ENCODE results near the gene C1QC. TPM values are rescaled to one million over a fixed set of nuclear protein-coding genes. Genes with fewer than 3 reads are reported as not detected.
A peak's percentile ranks its signal among the peaks of the same experiment; 100 is the strongest.
"Not testable (repeated sequence)": the region's sequence is repeated elsewhere in the genome, so short reads cannot be mapped to it uniquely, and the experiment has no call there.

Gene C1QC
- total RNA-seq, 3 donors from 2014 or later: 0.38 to 0.74 (median 0.68) TPM

DNA sequence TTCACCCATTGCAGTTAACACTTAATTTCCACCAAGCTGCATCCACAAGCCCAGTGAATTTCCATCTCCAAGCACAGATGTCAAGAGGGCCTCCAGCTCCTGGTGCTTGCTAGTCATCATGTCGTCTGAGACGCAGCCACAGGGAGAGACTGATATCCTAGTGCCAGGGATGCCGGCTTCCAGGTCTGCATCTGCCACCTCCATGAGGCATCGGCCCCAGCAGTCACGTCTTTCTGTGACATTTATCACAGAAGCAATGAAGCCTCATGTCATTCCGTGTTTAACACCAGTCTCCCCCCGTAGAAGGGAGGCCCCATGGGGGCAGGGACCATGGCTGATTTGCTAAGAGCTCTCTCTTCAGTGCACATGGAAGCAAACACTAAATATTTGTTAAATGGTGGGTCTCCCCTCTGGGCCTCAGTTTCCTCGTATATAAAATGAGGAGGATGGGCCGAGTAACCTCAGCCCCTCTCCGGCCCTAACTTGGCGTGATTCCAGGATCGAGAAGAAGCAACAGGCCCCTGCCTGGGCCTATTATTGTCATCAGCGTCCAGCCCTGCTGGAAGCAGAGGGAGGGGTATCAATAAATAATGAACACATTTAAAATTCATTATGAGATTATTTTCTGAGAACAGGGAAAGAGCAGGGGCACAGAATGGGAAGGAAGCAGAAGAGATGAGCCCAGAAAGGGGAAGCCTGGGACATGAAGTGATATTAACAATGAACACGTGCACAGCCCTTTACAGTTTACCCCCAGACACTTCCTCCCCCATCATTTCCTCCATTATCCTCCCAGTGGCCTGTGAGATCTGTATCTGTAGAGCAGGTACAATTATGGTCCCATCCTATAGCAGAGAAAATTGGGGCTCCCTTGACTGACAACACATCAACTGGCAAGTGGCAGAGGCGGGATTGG lies 8.8 kb downstream of the C1QC start:
- no peak overlapping the region for H3K4me3 Mint-ChIP-seq
- no peaks in the 10 kb centered on the region for H3K9me3 Mint-ChIP-seq
- peaks cover 12% of the 10 kb centered on the region for H3K27me3 Mint-ChIP-seq (ENCODE audit: low read depth)
- H3K36me3 Mint-ChIP-seq (ENCODE audit: insufficient read depth): no peaks in the 10 kb centered on the region
- H3K4me1 Mint-ChIP-seq (ENCODE audit: low read depth): no peaks in the 10 kb centered on the region
- ATAC-seq (no peak), DNase-seq (no peak)

DNA sequence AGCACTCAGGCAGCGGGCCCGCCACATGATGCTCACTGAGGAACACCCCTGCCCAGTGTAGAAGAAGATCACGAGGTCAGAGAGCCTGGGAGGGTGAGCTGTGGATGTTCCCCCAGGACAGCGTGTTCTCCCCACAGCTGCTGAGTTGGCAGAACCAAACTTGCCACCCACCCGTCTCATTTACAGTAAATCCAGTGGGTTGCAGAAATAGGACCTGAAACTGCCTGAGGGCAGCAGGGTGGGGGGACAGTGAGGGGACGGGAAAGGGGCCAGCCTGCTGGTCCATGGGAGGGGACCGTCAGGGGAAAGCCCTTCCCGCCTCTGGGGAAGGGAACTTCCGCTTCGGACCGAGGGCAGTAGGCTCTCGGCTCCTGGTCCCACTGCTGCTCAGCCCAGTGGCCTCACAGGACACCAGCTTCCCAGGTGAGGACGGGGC lies 9.5 kb downstream of the C1QC start, which contains the start of gene C1QB:
TSS of gene C1QB (plus strand) at position 356 of the 436 bp plus-strand sequence. CDS start 6,227 bp downstream, outside the sequence.
- no peak for ATAC-seq
- Mint-ChIP-seq H3K4me1 (ENCODE audit: low read depth) (no peaks in the 10 kb centered on the region), H3K9me3 (no peaks in the 10 kb centered on the region), H3K27me3 (ENCODE audit: low read depth) (peaks cover 12% of the 10 kb centered on the region), H3K4me3 (no peak within 1 kb of the TSS), H3K36me3 (ENCODE audit: insufficient read depth) (no peaks in the 10 kb centered on the region)
- no peak for DNase-seq

DNA sequence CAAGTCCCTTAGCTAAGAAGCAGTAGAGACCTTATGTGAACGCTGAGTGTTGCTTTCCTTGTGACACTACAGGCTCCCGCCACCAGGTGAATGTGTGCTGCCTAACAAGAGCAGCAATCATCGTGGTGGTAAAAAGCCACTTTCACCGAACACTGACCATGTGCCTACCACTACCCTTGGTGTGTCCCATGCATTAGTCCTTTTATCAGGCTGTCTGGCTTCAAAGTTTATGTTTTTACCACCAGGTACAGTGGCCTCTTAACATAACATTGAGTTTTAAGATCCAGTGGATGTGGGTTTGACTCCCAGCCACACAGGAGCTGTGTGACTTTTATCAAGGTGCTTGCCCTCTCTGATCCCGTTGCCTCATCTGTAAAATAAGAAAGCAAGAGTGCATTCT lies 11.3 kb downstream of the C1QC start:
- DNase-seq (no peak), ATAC-seq (no peak)
- Mint-ChIP-seq H3K36me3 (ENCODE audit: insufficient read depth) (no peaks in the 10 kb centered on the region), H3K4me1 (ENCODE audit: low read depth) (no peaks in the 10 kb centered on the region), H3K9me3 (no peaks in the 10 kb centered on the region), H3K4me3 (no peak overlapping the region), H3K27me3 (ENCODE audit: low read depth) (peaks cover 19% of the 10 kb centered on the region)

- Mint-ChIP-seq H3K36me3 (ENCODE audit: insufficient read depth) (no peaks in the 10 kb centered on the region), H3K4me1 (ENCODE audit: low read depth) (no peaks in the 10 kb centered on the region), H3K27me3 (ENCODE audit: low read depth) (peaks cover 16% of the 10 kb centered on the region), H3K9me3 (no peaks in the 10 kb centered on the region), H3K4me3 (no peak overlapping the region)
- ATAC-seq (no peak), DNase-seq (no peak)
These were observed 15.1 kb downstream of the C1QC start for GRCh38 chr1:22658385-22659163.

GRCh38 chr1:22660716-22661241 lies 17.3 kb downstream of the C1QC start:
- DNase-seq (no peak), ATAC-seq (no peak)
- no peaks in the 10 kb centered on the region for H3K4me1 Mint-ChIP-seq (ENCODE audit: low read depth)
- no peaks in the 10 kb centered on the region for H3K36me3 Mint-ChIP-seq (ENCODE audit: insufficient read depth)
- peaks cover 12% of the 10 kb centered on the region for H3K27me3 Mint-ChIP-seq (ENCODE audit: low read depth)
- no peaks in the 10 kb centered on the region for H3K9me3 Mint-ChIP-seq
- no peak overlapping the region for H3K4me3 Mint-ChIP-seq

- H3K27me3 Mint-ChIP-seq (ENCODE audit: low read depth): peaks cover 13% of the 10 kb centered on the region
- H3K36me3 Mint-ChIP-seq (ENCODE audit: insufficient read depth): no peaks in the 10 kb centered on the region
- DNase-seq (no peak), ATAC-seq (no peak)
- no peaks in the 10 kb centered on the region for H3K4me1 Mint-ChIP-seq (ENCODE audit: low read depth)
- no peak overlapping the region for H3K4me3 Mint-ChIP-seq
- no peaks in the 10 kb centered on the region for H3K9me3 Mint-ChIP-seq
These were observed 18.4 kb downstream of the C1QC start for GRCh38 chr1:22661880-22662279.

DNA sequence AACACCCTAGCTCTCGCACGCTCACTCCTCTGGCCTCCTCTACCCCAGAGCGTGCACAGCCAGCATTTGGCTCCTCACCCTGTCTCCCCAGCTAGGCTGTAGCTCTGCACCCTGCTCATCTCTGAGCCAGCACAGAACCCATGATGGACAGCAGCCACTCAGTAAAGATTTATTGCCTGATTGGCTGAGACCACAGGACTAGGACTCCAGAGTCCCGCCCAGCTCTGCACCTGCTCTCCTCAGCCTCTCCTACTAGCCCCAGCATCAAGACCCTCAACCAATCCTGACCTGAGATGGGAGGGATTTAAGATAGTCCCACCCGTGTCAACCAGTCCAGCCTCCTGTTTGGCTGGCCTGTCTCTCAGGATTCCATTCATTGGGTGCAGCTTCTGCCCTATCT lies 18.9 kb downstream of the C1QC start:
- Mint-ChIP-seq H3K27me3 (ENCODE audit: low read depth) (peaks cover 13% of the 10 kb centered on the region), H3K4me1 (ENCODE audit: low read depth) (no peaks in the 10 kb centered on the region), H3K4me3 (no peak overlapping the region), H3K36me3 (ENCODE audit: insufficient read depth) (no peaks in the 10 kb centered on the region), H3K9me3 (no peaks in the 10 kb centered on the region)
- ATAC-seq (peak in 1 of 2 donors; percentile 43), DNase-seq (no peak)

DNA sequence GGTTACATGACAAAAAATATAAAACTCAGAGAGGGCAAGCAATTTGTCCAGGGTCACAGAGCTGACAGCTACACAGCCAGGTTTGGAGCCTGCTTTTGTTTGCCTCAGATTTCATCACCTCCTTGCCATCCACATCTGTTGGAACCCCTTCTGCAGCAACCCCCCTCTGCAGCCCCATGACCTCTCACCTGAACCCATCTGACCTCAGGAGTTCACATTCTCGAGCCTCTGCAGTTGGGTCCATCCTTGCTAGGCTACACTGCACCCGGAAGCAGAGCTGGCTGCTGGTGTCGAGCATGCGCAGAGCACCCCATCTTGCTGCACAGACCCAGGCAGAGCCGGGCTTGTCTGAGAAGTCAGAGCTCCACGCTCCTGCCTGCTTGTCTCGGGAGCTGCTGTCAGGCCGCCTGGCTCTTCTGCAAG lies 19.6 kb downstream of the C1QC start:
- DNase-seq (no peak), ATAC-seq (no peak)
- Mint-ChIP-seq H3K4me1 (ENCODE audit: low read depth) (no peaks in the 10 kb centered on the region), H3K9me3 (no peaks in the 10 kb centered on the region), H3K4me3 (no peak overlapping the region), H3K27me3 (ENCODE audit: low read depth) (peaks cover 15% of the 10 kb centered on the region), H3K36me3 (ENCODE audit: insufficient read depth) (no peaks in the 10 kb centered on the region)

GRCh38 chr1:22665752-22666151 lies 22.3 kb downstream of the C1QC start:
- H3K4me1 Mint-ChIP-seq (ENCODE audit: low read depth): no peaks in the 10 kb centered on the region
- no peak for ATAC-seq
- DNase-seq: no peak
- no peaks in the 10 kb centered on the region for H3K36me3 Mint-ChIP-seq (ENCODE audit: insufficient read depth)
- H3K9me3 Mint-ChIP-seq: no peaks in the 10 kb centered on the region
- no peak overlapping the region for H3K4me3 Mint-ChIP-seq
- H3K27me3 Mint-ChIP-seq (ENCODE audit: low read depth): peaks cover 21% of the 10 kb centered on the region

- H3K36me3 Mint-ChIP-seq (ENCODE audit: insufficient read depth): no peaks in the 10 kb centered on the region
- ATAC-seq (no peak), DNase-seq (no peak)
- H3K9me3 Mint-ChIP-seq: no peaks in the 10 kb centered on the region
- H3K4me3 Mint-ChIP-seq: no peak overlapping the region
- H3K27me3 Mint-ChIP-seq (ENCODE audit: low read depth): peaks cover 24% of the 10 kb centered on the region
- no peaks in the 10 kb centered on the region for H3K4me1 Mint-ChIP-seq (ENCODE audit: low read depth)
These were observed 23.0 kb downstream of the C1QC start for GRCh38 chr1:22666412-22666811.

DNA sequence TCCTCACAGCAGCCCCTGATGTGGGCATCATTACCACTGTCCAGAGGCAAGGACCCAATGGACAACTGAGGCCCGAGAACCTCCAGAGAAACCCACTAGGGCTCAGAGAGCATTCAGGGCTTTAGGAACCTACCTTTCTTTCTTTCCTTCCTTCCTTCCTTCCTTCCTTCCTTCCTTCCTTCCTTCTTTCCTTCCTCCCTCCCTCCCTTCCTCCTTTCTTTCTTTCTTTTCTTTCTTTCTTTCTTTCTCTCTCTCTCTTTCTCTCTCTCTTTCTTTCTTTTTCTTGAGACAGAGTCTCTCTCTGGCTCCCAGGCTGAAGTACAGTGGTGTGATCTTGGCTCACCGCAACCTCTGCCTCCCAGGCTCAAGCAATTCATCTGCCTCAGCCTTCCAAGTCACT lies 25.4 kb downstream of the C1QC start:
- not testable (repeated sequence) for H3K36me3 Mint-ChIP-seq (ENCODE audit: insufficient read depth); H3K4me1 Mint-ChIP-seq (ENCODE audit: low read depth); ATAC-seq; DNase-seq; H3K9me3 Mint-ChIP-seq; H3K4me3 Mint-ChIP-seq
- peaks cover 43% of the 10 kb centered on the region for H3K27me3 Mint-ChIP-seq (ENCODE audit: low read depth)

DNA sequence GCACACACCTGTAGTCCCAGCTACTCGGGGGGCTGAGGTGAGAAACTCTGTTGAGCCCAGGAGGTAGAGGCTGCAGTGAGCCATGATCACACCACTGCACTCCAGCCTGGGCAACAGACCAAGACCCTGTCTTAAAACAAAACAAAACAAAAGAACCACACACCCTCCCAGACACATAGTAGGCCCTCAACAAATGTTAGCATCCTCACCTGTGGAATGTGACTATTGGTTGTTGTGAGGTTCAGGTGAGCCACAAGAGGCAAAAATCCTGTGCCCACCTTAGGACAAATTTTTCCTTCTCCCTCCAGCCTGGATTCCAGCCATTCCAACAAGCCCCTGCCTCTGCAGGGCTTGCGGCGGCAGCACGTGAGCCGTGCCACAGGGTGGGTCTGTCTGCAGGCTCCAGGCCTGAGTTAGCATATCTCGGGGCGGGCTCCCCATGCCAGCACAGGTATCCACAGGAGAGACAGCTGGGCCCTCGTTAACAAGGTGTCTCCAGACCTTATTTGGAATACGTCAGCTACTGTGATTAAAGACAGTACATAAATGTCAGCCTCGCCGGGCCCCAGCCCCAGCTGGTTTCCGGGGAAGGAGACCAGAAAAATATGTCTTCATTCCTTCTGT lies 27.0 kb downstream of the C1QC start:
- Mint-ChIP-seq H3K27me3 (ENCODE audit: low read depth) (peaks cover 57% of the 10 kb centered on the region), H3K36me3 (ENCODE audit: insufficient read depth) (no peaks in the 10 kb centered on the region), H3K4me3 (no peak overlapping the region), H3K4me1 (ENCODE audit: low read depth) (no peaks in the 10 kb centered on the region), H3K9me3 (no peaks in the 10 kb centered on the region)
- no peak for DNase-seq
- ATAC-seq: no peak

- no peak overlapping the region for H3K4me3 Mint-ChIP-seq
- ATAC-seq (no peak), DNase-seq (no peak)
- H3K36me3 Mint-ChIP-seq (ENCODE audit: insufficient read depth): no peaks in the 10 kb centered on the region
- peaks cover 58% of the 10 kb centered on the region for H3K27me3 Mint-ChIP-seq (ENCODE audit: low read depth)
- H3K4me1 Mint-ChIP-seq (ENCODE audit: low read depth): no peaks in the 10 kb centered on the region
- H3K9me3 Mint-ChIP-seq: no peaks in the 10 kb centered on the region
These were observed 28.6 kb downstream of the C1QC start for GRCh38 chr1:22671999-22672398.
